Fibroblast of peridontal ligament (primary cell): ENCODE data around the gene ABTB2.
"Not testable (repeated sequence)": the region's sequence is repeated elsewhere in the genome, so short reads cannot be mapped to it uniquely, and the experiment has no call there.

ENCODE experiments used
- DNase-seq: peaks from one replicate; pipeline ENCODE4 v3.0.0-alpha.2; 2010; ENCODE audit errors: extremely low read depth

The ABTB2 gene

DNA sequence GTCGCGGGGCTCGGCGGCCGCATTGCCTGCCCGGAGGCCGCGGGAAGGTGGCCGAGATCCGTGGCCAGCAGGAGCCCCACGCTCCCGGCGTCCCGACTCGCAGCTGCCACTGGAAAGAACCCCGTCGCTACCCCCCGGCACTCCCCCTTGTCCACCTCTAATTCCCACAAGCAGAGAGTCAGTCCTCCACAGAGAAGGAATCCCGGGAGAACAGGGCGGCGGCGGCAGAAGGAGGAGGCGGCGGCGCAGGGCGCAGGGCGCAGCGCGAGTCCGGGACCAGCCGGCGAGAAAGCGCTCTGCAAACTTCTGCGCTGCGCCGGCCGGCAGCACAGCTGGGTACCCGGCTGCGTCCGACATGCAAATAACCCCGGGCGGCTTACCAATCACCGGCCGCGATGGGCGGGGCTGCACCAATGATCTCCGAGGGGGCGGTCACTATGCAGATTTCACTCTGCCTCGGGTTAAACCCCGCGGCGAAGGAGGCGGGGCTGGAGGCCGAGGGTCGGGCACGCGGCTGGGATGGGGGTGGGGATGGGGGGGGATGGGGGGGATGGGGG is at the start of gene ABTB2:
Gene ABTB2 (minus strand): TSS at position 310 of the 557 bp plus-strand sequence.
- peak; percentile 93 for DNase-seq

DNA sequence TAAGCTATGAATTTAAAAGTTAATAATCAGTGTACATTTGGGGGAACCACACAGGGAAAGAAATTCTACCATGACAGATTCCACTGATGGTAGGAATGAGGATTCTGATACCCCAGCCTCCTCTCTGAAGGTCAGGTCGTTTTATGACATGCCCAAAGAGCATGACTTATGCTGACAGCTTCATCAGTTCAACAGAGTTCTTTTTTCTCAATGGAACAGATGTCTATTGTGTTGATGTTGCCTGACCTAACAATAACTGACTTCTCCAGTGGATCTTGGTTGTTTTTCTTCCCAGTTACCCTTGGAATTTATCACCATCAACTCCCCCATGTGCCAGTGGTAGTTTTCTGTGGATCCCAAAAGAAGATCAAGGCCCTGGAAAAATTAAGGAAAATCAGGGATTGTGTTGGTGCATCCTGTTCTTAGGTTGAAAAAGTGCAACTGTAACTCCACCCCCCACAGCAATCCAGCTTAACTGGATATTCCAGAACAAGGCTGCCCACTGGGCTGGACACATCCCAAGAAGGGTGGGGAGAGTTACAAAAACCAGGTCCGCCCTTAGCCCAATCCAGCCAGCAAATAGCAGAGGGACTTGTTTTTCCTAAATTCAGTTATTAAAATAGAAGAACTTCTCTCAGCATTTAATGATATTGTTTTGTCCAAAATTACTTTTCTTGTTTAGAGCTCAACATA is 49.5 kb upstream of the ABTB2 start:
- DNase-seq = no peak

DNA sequence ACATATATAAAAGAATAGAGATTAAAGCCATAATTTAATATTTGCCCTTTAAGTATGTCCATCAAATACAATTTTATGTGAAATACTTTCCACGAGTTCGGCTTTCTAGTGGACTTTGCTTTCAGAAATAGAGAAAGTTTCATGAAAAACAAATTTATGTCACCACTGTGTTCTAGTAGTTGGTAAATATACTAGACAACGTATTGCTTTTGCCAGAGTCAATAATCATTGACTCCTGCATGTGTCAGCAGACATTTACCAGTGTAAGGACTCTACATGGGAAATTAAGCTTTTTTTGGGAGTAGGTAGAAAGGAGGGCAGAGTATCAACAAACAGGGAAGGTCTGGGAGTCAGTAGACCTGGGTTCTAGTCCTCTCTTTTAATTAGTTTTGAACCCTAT is 48.6 kb upstream of the ABTB2 start:
- DNase-seq = no peak

DNA sequence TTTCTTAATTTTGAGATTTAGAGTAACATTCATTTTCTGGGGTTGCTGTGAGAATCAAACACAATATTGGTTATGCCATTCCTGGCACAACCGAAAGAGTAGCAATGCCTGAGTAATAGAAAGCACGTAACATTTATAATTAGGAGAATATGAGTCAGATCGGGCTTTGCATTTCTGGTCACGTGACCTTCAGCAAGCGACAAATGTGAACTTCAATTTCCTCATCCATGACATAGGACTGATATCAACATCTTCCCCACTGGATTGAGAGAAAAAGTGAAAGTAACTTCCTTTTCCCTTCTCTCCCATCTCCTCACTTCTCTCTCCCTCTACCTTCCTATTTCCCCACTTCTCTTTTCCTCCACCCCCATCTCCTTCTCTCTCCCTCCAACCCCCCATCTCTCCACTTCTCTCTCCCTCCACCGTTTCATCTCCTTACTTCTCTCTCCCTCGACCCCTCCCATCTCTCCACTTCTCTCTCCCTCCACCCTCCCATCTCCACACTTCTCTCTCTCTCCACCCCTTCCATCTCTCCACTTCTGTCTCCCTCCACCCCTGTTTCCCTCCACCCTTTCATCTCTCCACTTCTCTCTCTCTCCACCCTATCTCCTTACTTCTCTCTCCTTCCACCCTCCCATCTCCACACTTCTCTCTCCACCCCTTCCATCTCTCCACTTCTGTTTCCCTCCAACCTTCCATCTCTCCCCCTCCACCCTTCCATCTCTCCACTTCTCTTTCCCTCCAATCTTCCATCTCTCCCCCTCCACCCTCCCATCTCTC is 47.5 kb upstream of the ABTB2 start:
- peak; percentile 76 for DNase-seq

DNA sequence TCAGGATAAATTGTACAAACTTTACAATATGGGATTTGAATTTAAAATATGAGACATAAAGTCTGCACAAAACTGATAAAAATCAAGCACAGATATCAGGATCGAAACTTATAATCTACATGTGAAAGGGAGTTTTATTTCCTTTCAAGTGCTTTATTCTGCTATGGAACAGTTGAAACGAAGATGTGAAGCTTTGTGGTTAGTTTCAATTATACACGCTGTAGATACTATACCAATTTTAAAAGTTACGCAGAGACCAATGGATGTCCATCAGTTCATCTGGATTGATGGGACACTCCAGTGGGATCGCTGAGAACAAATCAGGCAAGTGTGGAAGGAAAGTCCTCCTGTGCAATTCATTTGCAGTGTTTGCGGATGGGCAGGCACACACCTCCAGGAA is 46.5 kb upstream of the ABTB2 start:
- DNase-seq = no peak

DNA sequence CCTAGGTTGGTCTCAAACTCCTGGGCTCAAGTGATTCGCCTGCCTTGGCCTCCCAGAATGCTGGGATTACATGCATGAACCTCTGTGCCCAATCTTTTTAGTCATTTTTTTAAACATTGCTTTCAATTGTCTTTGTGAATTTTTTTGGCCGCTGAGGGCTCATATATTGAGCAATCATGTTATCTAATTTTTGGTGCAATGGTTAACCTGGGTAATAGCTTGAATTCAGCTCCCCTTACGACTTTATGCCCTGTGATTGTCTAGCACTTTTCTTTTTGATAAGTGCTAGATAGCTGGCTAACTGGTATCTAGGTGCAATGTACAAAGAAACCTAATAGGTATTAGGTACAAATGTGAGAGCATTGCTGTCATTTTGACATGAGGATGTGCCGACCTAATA is 45.6 kb upstream of the ABTB2 start:
- no peak for DNase-seq

DNA sequence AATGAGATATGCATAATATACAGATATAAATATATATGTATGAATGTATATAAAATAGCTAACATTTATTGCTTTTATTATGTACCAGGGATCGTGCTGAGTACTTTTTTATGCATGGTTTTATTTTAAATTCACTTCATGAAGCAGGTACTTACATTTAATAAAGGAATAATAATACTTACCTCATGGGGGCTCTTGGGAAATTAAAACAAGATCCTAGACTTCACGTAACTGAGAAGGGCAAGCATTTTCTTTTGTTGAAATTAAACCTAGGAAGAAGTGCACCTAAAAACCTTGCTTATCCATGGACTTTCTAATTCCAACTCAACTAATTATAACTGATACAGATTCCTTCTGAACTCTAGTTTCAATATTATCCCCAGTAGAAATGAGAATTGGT is 40.0 kb upstream of the ABTB2 start:
- no peak for DNase-seq

DNA sequence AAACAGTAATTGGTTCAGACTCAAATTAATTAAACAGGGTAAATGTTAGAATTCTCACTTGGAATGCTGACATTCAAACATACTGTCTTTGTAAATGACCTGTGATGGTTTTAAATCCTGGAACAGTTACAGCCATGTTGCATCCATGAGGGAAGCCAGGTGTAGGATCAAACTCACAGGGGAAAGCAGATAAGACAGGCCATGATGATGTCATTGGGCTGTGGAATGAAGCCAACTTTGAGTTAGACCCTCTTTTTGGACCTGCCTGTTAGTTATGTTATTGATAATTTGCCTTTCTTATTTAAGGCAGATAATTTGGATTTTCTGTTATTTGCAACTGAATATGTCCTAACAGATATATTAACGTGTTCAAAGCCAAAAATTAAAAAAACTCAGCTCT is 39.3 kb upstream of the ABTB2 start:
- no peak for DNase-seq

DNA sequence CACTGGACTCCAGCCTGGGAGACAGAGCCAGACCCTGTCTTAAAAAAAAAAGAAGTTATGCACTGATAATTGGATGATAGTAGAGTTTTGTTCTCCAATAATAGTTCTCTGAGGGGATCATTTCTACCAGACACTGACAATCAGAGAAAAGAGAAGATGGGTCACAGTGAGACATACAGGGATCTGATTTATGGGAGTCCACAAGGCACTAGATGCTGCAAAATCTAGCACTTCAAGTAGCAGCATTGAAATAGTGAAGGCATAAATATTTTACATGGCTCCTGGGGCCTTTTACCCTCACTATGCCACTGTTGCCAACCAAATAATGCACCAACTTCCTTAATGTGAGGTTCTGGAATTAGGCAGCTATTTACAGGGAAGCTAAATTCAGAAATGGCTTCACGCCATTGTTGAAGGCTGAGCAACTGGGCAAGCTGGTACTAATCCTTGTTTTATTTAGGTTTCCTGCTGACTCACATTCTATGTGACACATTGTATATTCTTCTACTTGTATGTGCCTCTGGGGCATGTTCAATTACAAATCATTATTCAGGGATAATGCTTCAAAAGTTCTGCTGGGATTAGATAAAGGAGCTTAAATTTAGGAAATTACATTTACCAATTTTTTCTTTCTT is 38.2 kb upstream of the ABTB2 start:
- DNase-seq = peak; percentile 80

DNA sequence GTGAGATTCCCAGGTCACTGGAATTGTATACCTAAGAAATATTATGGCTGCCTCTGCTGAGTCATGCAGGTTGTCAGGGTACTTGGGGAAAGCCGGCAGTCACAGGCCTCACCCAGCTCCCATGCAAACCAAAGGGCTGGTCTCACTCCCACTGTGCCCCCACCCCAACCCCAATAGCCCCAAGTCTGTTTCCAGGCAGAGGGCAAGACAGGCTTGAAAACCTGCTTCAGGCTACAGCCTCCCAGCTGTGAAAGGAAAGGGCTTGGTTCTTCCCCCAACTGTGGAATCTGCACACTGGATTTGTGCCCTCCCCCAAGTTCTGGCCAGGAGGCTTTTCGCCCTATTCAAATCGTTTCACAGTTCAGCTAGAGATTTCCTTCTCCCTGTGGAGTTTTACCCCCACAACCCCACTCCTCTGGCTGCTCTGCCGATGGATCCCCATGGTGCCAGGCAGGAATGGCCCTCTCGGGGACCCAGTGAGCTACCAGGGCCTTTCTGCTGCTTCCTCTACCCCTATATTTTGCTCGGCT is 37.0 kb upstream of the ABTB2 start:
- no peak for DNase-seq

DNA sequence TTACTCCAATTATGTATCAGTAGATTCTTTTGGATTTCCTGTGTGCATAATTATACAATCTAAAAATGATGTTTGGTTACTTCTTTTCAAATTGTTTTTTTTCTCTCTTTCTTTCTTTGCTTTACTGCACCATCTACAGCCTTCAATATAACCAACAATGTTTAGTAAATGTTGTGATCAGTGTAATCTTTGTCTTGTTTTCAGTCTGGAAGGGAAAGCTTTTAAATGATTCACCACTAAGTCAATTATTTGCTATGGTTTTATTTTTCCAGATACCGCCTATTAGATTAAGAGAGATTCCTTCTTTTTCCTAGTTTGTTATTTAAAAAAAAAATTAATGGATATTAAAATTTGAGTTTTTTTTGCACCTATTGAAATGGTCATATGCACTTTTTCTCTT is 29.8 kb upstream of the ABTB2 start:
- no peak for DNase-seq

DNA sequence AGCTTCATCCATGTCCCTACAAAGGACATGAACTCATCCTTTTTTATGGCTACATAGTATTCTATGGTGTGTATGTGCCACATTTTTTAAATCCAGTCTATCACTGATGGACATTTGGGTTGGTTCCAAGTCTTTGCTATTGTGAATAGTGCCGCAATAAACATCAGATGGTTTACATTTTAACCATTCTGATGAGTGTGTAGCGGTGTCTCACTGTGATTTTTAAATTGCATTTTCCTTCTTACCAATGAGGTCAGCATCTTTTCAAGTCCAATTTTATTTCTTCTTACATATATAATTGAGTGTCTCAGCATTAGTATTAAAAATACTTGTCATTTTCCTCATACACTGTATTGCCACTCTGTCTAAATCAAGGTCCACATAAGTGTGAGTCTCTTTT is 28.5 kb upstream of the ABTB2 start:
- not testable (repeated sequence) for DNase-seq

DNA sequence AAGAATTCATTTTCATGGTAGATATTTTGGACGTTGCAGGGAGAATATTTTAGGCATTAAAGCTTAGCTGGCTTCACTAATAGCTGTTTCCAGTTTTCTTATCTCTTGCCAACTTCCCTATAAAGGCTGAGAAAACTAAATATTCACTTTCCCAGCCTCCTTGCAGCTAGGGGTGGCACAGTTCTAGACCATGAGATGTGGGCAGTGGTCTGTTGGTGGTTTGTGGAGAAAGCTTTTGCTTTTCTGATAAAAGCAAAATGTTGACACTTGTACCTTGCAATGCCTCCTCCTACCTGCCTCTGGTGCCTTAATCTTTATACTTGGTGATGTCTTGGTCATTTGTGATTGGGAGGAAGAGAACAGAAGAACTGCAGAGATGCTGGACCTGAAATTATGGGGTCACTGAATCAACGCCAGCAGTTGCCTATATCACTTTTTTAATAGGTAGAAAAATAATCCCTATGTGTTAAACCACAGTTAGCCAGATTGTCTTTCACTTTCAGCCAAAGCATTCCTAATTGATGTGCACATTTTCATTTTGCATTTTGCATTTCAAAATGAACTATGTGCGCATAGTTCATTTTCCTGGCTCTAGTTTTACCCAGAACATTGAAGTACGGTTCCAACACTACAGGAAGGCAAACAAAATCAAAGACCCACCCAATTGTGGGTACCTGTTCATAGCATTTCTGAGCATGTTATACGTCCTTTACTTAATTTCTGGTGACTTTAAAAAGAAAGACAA is 24.9 kb upstream of the ABTB2 start:
- DNase-seq = no peak

DNA sequence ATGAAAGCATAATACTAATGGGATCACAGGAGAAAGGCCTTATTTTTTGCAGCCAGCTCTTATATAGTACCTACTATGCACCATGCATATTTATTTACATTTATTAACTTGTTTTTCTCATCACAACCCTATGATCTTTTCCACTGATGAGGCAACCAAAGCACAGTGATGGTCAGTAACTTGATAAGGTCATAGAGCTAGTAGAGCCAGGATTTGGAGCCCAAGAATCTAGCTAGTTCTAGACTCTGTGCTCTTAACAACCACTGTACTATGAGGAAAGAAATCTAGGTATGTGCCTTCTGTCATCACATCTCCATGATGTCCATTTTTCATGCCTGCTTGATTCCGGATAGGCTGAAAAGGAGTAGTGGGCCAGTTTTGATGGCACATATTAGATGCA is 24.0 kb upstream of the ABTB2 start:
- DNase-seq = no peak

DNA sequence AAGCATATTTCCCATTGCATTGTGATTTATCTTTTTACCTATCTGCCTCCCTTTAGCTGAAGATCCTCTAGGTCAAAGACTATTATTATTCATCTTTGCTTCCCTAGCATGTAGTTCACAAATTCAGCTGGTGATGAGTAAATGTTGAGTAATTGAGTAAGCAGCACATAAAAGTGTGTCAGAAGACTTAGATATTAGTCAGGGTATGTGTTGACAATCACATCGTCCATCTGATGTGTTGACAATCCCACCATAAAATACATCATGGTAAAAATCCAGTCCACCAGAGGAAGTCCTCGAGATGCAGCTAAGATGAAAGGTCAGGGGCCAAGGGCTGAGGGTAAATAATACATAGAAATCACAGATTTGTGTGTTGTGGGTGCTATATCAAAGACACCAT is 22.9 kb upstream of the ABTB2 start:
- no peak for DNase-seq

DNA sequence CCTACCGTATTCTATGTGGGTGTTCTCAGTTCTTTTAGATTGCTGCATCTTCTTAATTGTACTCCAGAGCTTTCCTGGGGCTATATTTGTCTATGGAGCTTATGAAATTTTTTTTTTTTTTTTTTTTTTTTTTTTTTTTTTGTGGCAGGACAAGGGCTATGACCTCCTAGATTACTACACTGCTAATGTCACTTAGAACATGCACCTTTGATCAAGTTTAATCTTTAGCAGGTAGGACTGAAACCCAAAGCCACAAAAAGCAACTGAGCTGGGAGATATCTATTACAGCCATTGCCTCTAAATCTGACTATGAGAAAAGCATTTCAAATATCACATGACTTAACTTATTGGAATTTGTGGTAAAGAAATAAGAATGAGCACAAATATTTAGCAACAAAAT is 21.7 kb upstream of the ABTB2 start:
- no peak for DNase-seq

DNA sequence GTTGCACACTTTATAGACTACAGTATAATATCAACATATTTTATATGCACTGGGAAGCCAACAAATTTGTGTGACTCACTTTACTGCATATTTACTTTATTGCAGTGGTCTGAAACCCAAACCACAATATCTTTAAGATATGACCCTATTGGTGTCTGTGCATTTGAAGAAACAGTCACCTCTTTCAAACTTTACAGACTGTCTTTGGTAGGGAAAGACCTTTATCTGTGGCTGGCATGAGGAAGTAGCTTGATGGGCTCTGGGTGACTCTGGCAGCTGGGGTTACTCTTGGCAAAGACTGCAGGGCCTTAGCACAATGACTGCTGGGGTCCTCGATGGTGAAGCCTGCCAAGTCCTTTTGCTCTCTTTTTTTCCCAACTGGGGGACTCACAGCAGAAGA is 21.3 kb upstream of the ABTB2 start:
- no peak for DNase-seq

DNA sequence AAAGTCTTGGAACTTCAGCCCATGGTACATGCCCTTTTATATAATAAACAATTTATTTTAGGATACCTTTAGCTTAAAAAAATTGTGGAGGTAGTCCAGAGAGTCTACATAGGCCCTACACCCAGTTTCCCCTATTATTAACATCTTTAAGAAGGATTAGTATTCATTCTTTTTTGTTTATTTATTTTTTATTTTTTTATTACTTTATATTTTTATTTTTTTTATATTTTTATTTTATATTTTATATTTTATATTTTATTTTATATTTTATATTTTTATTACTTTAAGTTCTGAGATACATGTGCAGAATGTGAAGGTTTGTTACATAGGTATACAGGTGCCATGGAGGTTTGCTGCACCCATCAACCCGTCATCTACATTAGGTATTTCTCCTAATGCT is 15.9 kb upstream of the ABTB2 start:
- no peak for DNase-seq

DNA sequence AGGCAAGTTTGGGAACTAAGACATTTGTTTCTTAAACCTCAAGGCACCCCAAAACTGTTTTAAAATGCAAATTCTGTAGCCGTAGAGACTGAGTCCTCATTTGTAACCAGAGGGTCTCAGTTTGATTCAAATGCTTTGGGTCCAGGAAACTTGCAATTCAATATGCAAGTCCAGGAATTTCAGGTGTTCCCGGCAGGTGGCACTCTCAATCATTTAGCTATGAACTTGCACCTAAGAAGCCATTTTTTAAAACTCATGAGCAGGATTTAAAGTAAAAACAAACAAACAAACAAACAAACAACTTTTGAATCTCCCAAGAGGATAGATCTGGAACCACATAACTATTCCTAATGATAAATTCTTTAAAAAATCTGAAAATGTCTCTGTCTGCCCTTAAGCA is 8.7 kb upstream of the ABTB2 start:
- DNase-seq = peak; percentile 51

DNA sequence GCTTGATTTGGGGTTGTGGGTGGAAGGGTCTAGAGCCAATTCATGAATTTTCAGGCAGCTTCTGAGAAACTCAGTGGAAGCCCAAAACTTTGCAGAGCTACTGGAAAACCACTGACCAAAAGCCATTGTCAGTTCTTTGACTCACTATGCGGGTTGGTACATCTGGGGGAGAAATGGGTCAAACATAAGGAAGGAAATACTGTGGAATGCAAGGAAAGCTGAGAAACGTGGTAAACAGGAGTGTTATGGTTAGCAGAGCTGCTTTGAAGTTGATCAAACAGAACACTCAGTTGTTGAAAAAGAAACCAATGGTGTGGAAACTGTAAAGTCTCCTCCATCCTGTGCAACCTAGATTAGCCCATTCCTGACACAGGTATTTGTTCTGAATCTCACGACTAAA is 6.3 kb upstream of the ABTB2 start:
- peak; percentile 29 for DNase-seq

DNA sequence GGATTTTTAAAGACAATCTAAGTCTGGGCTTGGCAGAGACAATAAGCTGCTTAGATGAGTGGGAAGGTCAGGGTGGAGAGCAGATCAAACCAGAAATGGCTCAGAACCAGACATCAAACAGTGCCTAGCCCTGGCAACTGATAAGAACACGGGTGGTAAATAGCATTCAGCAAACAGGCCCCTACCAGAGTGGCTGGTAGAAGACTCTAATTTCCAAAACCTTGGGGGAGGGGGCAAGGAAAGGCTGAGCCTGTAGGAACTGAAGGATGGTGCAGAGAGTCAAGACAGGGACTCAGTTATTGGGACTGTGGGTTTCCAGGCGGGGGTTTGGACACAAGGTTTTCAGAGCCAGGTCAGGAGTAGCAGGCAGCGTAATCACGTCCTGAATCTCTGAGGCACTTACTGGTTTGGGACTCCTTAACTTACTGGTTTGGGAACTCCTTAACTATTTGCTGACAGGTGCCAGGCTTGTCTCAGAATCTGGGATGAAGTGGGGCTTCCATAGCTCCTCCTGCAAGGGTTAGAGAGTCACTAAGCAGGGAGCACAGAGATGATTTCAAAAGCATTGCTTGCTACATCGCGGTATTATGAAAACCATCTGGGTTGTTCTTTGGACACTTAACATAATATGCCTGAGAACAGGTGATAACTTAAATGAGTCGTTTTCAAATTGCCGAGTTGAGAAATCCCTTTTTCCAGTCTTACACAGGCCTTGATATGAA is 5.7 kb upstream of the ABTB2 start:
- DNase-seq = peak; percentile 31
